Measurements from ENCODE around the gene RNF157.

Gene RNF157

GRCh38 chr17:76240461-76241203 lies at the start of gene RNF157:
Gene RNF157 (minus strand): TSS chr17:76240493. CDS start chr17:76240240, 253 bp downstream.
- no peak for DNase-seq (ENCODE audit: low read depth in 2 of 2)

- DNase-seq (ENCODE audit: low read depth in 2 of 2) = no peak
These were observed 41.5 kb upstream of the RNF157 start for GRCh38 chr17:76281573-76282371.

GRCh38 chr17:76280650-76281049 lies 40.4 kb upstream of the RNF157 start:
- DNase-seq (ENCODE audit: low read depth in 2 of 2) = no peak

GRCh38 chr17:76279742-76280287 lies 39.5 kb upstream of the RNF157 start:
- DNase-seq (ENCODE audit: low read depth in 2 of 2) = no peak

GRCh38 chr17:76278952-76279741 lies 38.9 kb upstream of the RNF157 start:
- DNase-seq (ENCODE audit: low read depth in 2 of 2) = peak; percentile 26 to 42

- DNase-seq (ENCODE audit: low read depth in 2 of 2) = no peak
These were observed 38.1 kb upstream of the RNF157 start for GRCh38 chr17:76278268-76278908.

GRCh38 chr17:76277300-76278267 lies 37.3 kb upstream of the RNF157 start:
- no peak for DNase-seq (ENCODE audit: low read depth in 2 of 2)

- no peak for DNase-seq (ENCODE audit: low read depth in 2 of 2)
These were observed 36.4 kb upstream of the RNF157 start for GRCh38 chr17:76276461-76277299.

GRCh38 chr17:76276069-76276431 lies 35.8 kb upstream of the RNF157 start:
- DNase-seq (ENCODE audit: low read depth in 2 of 2) = no peak

GRCh38 chr17:76275382-76276068 lies 35.2 kb upstream of the RNF157 start:
- DNase-seq (ENCODE audit: low read depth in 2 of 2) = no peak

- no peak for DNase-seq (ENCODE audit: low read depth in 2 of 2)
These were observed 34.0 kb upstream of the RNF157 start for GRCh38 chr17:76274112-76274956.

GRCh38 chr17:76273445-76274111 lies 33.3 kb upstream of the RNF157 start:
- DNase-seq (ENCODE audit: low read depth in 2 of 2) = no peak

GRCh38 chr17:76272541-76273444 lies 32.5 kb upstream of the RNF157 start:
- DNase-seq (ENCODE audit: low read depth in 2 of 2) = no peak

- no peak for DNase-seq (ENCODE audit: low read depth in 2 of 2)
These were observed 31.6 kb upstream of the RNF157 start for GRCh38 chr17:76271669-76272540.
